Iris pigment epithelial cell (primary cell): ENCODE data around the gene NCKAP5.

ENCODE experiments used
- DNase-seq: peaks from one replicate; pipeline ENCODE4 v3.0.0-alpha.2; 2011; ENCODE audit warnings: low read depth

Gene NCKAP5

GRCh38 chr2:132937629-132938028 is 630.6 kb downstream of the NCKAP5 start:
- peak; percentile 24 for DNase-seq

GRCh38 chr2:132936791-132937190 is 631.5 kb downstream of the NCKAP5 start:
- no peak for DNase-seq

GRCh38 chr2:132936261-132936660 is 632.0 kb downstream of the NCKAP5 start:
- peak; percentile 5 for DNase-seq

DNA sequence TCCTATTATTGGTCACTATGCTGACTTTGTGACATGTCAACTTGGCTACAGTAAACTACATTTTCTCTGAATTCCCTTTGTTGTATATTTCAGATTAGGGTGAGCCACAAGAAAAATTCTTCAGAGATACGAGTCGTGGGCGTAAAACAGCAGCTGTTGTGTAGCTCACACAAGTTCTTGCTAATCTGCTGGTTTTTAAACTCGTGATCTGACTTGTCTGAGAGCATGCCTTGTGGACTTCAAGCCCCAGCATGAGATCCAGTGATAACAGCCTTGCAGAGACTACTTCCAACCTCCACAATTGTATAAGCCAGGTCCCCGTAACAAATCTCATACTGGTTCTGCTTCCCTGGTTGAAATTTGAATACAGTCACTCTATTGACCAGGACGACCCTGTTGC is 638.5 kb downstream of the NCKAP5 start:
- DNase-seq, result no peak

- peak; percentile 51 for DNase-seq
Measured at GRCh38 chr2:132923787-132924186, 644.5 kb downstream of the NCKAP5 start.

DNA sequence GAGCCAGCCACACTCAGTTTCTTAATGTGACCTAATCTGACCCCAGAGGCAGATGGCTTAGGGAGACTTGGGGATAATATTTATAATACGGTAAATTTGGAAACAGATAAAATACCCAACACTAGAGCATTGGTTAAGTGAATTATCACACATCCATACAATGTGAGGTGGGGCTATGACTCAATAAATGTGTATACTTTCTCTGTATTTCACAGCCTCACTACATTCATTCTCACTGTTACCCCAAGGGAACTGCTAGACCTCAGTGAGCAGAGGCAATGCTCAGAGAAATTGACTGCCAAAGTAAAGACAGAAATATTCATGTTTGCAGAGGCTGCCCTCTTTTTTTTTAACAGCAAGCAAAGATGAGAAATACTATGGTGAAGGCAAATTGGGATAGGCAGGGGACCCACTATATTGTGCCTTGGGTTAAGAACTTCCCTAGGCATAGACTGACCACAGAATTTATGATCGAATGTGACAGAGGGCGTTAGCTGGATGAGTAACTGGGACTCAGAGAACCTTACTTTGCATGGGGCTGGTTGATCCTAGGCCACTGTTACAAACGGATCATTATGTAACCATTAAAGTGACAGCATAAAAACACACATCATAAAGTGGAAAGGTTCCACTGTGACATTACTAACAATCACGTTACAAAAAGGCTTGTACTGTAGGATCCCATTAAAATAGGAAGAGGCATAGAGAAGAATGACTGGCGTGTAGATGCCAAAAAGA is 652.3 kb downstream of the NCKAP5 start:
- DNase-seq, result no peak

GRCh38 chr2:132911726-132912724 is 656.2 kb downstream of the NCKAP5 start:
- peak; percentile 14 for DNase-seq

- no peak for DNase-seq
Measured at GRCh38 chr2:132910432-132910831, 657.8 kb downstream of the NCKAP5 start.

DNA sequence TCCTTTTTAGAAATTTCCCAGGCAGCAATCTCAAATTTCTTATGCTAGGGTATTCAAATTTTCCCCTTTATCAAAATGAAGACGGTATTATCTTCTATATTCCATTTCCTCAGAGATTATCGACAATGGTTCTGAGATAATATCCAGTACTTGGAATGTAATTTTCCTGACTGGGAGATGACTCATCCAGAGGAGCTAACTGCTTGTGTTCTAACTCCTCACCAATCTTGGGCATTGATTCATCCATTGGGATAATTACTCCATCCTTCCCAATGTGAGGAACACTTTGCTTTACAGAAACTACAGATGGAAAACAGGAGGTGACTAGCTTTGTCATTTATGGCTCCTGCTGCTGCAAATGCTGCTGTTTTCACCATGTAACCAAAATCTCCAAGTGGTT is 658.8 kb downstream of the NCKAP5 start:
- DNase-seq, result no peak

- no peak for DNase-seq
Measured at GRCh38 chr2:132904142-132904842, 664.0 kb downstream of the NCKAP5 start.

DNA sequence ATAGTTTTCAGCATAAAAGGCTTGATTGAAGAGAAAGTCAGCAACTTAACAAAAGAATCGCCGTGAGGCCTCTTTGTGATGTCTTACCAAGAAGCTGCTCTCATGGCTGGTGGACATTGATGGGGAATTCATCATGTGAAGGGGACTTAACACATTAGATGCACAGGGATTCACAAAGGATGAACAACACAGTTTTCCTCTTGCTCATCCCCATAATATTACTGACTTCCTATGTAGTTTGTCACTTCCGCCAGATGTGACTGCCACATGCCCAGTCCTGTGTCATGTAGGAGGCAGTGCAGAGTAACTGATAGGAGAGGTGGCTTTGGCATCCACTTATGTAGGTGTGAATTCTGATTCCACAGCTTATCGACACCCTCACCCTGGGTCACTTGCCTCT is 665.6 kb downstream of the NCKAP5 start:
- DNase-seq, result no peak

GRCh38 chr2:132901661-132902060 is 666.6 kb downstream of the NCKAP5 start:
- no peak for DNase-seq

DNA sequence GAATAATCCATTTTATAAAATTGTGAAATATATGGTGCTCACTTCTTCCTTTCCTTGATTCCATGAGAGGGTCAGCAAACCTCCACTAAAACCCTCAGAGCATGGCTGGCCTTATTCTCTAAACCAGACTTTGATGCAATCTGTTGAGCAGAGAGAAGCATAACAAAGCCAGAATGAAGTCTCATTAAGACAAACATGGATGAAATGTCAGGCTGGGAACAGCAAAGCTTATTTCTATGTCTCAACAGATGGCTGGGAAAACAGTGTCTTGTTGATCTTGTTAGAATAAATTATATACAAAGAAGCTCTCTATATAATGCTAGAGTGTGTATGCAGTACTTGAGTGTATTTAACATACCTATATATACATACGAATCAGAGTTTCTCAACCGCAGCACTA is 671.2 kb downstream of the NCKAP5 start:
- DNase-seq, result no peak

- no peak for DNase-seq
Measured at GRCh38 chr2:132896073-132896472, 672.2 kb downstream of the NCKAP5 start.

DNA sequence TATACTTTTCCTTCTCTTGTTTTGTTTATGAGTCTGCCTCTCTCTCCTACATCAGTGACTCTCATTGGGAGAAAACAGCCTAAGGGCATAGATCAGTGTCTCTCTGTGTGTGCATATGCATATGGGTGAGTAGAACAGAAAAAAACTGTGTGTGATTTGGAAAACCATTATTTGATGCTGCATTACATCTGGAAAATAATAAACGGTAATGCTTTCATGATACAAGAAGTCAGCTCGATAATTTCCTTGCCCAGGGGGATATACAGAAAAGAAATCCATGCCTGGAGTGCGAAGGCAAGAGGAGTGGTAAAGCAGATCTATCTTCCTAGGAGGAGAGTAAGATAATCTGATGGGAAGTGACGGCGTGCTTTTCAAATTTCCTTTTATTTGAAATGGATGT is 676.8 kb downstream of the NCKAP5 start:
- no peak for DNase-seq

DNA sequence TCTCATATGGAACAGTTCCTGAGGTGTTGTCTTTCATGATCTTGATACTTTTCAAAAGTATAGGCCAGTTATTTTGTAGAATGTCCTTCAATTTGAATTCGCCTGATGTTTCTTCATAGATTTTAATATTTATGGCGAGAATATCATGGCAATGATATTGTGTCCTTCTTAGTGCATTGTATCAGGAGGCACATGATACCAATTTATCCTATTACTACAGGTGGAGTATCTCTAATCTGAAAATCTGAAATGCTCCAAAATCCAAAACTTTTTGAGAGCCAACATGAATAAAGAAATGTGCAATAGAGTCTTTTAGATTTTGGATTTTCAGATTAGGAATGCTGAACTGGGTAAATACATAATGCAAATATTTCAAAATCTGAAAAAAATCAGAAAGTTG is 681.7 kb downstream of the NCKAP5 start:
- no peak for DNase-seq

GRCh38 chr2:132884705-132885104 is 683.6 kb downstream of the NCKAP5 start:
- no peak for DNase-seq

GRCh38 chr2:132884292-132884691 is 684.0 kb downstream of the NCKAP5 start:
- no peak for DNase-seq

- no peak for DNase-seq
Measured at GRCh38 chr2:132883430-132883829, 684.8 kb downstream of the NCKAP5 start.

- DNase-seq, result no peak
Measured at GRCh38 chr2:132881546-132881945, 686.7 kb downstream of the NCKAP5 start.

GRCh38 chr2:132877923-132878322 is 690.3 kb downstream of the NCKAP5 start:
- no peak for DNase-seq

- DNase-seq, result peak; percentile 52
Measured at GRCh38 chr2:132876745-132877391, 691.4 kb downstream of the NCKAP5 start.
